Ovary (tissue), 9 donors: ENCODE results near the gene SMC3. TPM values are rescaled to one million over a fixed set of nuclear protein-coding genes. Genes with fewer than 3 reads are reported as not detected.

Source experiments
- DNase-seq, 5 donors: peaks; one replicate each; pipeline ENCODE4 v3.0.0-alpha.2; 2019 to 2020
- H3K27ac ChIP-seq, 2 donors: fragments of 200-600 bp; one replicate each; pipeline versions ENCODE4 v1.5.1 to v1.8.0; 2019 to 2022
- H3K27me3 ChIP-seq: fragments of 200-600 bp; one replicate; pipeline ENCODE4 v1.8.0; 2022
- H3K36me3 ChIP-seq: fragments of 200-600 bp; sonication (generic); one replicate; pipeline ENCODE4 v1.5.1; 2019
- H3K4me1 ChIP-seq: one replicate; pipeline ENCODE4 v1.8.1; 2013; ENCODE audit warnings: mild to moderate bottlenecking, moderate library complexity; ENCODE audit not compliant: insufficient read depth
- H3K4me3 ChIP-seq: fragments of 200-600 bp; sonication (generic); one replicate; pipeline ENCODE4 v1.5.1; 2017
- H3K9me3 ChIP-seq, 2 donors: fragments of 200-600 bp in 1 of 2; sonication (generic) in 1 of 2; one replicate each; pipeline versions ENCODE4 v1.5.1 to v1.8.1; 2013 to 2019; ENCODE audit warnings: mild to moderate bottlenecking in 1 of 2, moderate library complexity in 1 of 2
- CTCF ChIP-seq, 3 donors: fragments of 450-650 bp in 2 of 3; fragments of 200-600 bp in 1 of 3; IDR thresholded peaks; one replicate each; pipeline versions ENCODE4 v1.5.1 to v1.8.0; 2016 to 2022; ENCODE audit warnings: antibody characterized with exemption in 3 of 3, mild to moderate bottlenecking in 1 of 3
- EP300 ChIP-seq: sonication (generic); formaldehyde crosslinking; IDR thresholded peaks from one replicate; pipeline ENCODE4 v1.6.1; 2017; ENCODE audit warnings: antibody characterized with exemption
- POLR2A ChIP-seq: fragments of 450-650 bp; IDR thresholded peaks from one replicate; pipeline ENCODE4 v1.6.1; 2017; ENCODE audit warnings: antibody characterized with exemption, mild to moderate bottlenecking, moderate library complexity
- WGBS, 3 donors: extraction: QIAGEN DNeasy Blood & Tissue Kit in 1 of 3; methylation state at CpG; one replicate each; pipeline versions ENCODE4 v1.1.5 to v1.1.7; 2013 to 2017; 5-methylcytosine and 5-hydroxymethylcytosine counted together
- intact Hi-C, 4 donors: fragments of 100-400 bp; cut with DNase I; formaldehyde crosslinking; loops; one replicate each; pipeline versions ENCODE4 v1.11.0 to v1.15.1; 2022 to 2023
- polyA plus RNA-seq, 2 donors: library from polyadenylated mRNA; stranded (reverse); fragments of 200-250 nt in 1 of 2; fragments of 350-450 nt in 1 of 2; fragmentation: Illumina TruSeq in 1 of 2; extraction: RNeasy Lipid Tissue Mini Kit (QIAGEN cat#74804) in 1 of 2; gene quantifications; one replicate each; pipeline ENCODE4 v1.2.3, GENCODE V29; 2013 to 2014
- total RNA-seq, 7 donors: library from RNA; depleted of rRNA in 2 of 7; stranded (reverse); fragments of >200 nt in 2 of 7; fragmentation: NEBNext Ultra II Directional in 3 of 7; extraction: Animal tissue kit (Norgen Biotek cat#: 25700) in 3 of 7; gene quantifications; one replicate each; pipeline versions ENCODE4 v1.1.0 to v1.2.4, GENCODE V29; 2016 to 2023
- donor health status: DM: no; HTN: no; CAD: no; lungs with moderate emphysema.
- donor health status: DM: no; HTN: no; CAD: no.
- donor health status: Bipolar disorder and iron deficiency.
- donor health status: DM: yes; HTN: yes; CAD: no.
- donor health status: DM: no; HTN: no; CAD: no.
- donor health status: DM: yes; HTN: yes; CAD: no.

Gene SMC3
- total and polyA plus RNA-seq, 9 donors, result 23.1 to 49.1 (median 37.1) TPM

GRCh38 chr10:110571093-110571743 is 3.7 kb downstream of the SMC3 start:
- 72 to 80% (median 78%) methylated on average over 2 of the region's 2 CpGs for WGBS, 3 donors
- H3K4me3 ChIP-seq, result no peak overlapping the region
- intact Hi-C loops, result no loop called here
- H3K4me1 ChIP-seq, result peaks cover 4% of the 10 kb centered on the region
- DNase-seq, result no peak
- no peak overlapping the region for H3K27ac ChIP-seq
- H3K27me3 ChIP-seq, result no peaks in the 10 kb centered on the region
- no peaks in the 10 kb centered on the region for H3K36me3 ChIP-seq
- no peaks in the 10 kb centered on the region for H3K9me3 ChIP-seq
- no peak for TF ChIP-seq POLR2A
- no peak for TF ChIP-seq CTCF (IDR thresholded peaks at IDR 0.05)
- no peak for TF ChIP-seq EP300

- 78 to 84% (median 83%) methylated on average over 2 of the region's 2 CpGs for WGBS, 3 donors
- intact Hi-C loops, result no loop called here
- Histone ChIP-seq H3K4me1 (peaks cover 4% of the 10 kb centered on the region), H3K36me3 (no peaks in the 10 kb centered on the region), H3K4me3 (no peak overlapping the region), H3K9me3 (no peaks in the 10 kb centered on the region), H3K27ac (no peak overlapping the region), H3K27me3 (no peaks in the 10 kb centered on the region)
- DNase-seq, result no peak
- TF ChIP-seq POLR2A, result no peak
- no peak for TF ChIP-seq CTCF (IDR thresholded peaks at IDR 0.05)
- no peak for TF ChIP-seq EP300
Observed at GRCh38 chr10:110572862-110573261, 5.4 kb downstream of the SMC3 start.

DNA sequence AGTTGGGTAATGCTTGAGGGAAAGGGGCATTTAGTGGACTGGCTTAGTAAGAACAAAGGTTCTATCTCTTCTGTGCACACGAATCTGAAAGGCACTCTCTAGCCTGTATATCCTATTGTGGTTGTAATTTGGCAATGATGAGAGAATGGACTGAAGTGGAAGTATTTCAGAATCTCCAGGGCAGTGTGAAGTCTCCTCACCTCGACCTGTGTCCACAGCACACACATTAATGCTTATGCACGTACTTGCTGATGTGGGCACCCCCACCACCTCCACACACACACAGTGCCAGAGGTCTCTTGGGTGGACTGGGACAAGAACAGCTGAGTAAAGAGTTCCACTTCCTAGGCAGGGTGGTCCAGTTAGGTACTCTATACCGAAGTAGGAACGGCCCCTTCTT is 6.9 kb downstream of the SMC3 start:
- WGBS, 3 donors, result 81 to 83% (median 81%) methylated on average over 5 of the region's 5 CpGs
- no peak overlapping the region for H3K4me3 ChIP-seq
- no peak for DNase-seq
- intact Hi-C loops, result no loop called here
- TF ChIP-seq POLR2A (no peak), CTCF (IDR thresholded peaks at IDR 0.05) (no peak), EP300 (no peak)
- H3K36me3 ChIP-seq, result no peaks in the 10 kb centered on the region
- peaks cover 4% of the 10 kb centered on the region for H3K4me1 ChIP-seq
- H3K27ac ChIP-seq, result no peak overlapping the region
- H3K27me3 ChIP-seq, result no peaks in the 10 kb centered on the region
- H3K9me3 ChIP-seq, result no peaks in the 10 kb centered on the region

- Histone ChIP-seq H3K36me3 (no peaks in the 10 kb centered on the region), H3K4me1 (peaks cover 3% of the 10 kb centered on the region), H3K27me3 (no peaks in the 10 kb centered on the region), H3K27ac (no peak overlapping the region), H3K9me3 (no peaks in the 10 kb centered on the region), H3K4me3 (no peak overlapping the region)
- TF ChIP-seq POLR2A (no peak), EP300 (no peak), CTCF (IDR thresholded peaks at IDR 0.05) (no peak)
- no peak for DNase-seq
- intact Hi-C loops, result no loop called here
- 52 to 63% (median 59%) methylated on average over 5 of the region's 5 CpGs for WGBS, 3 donors
Observed at GRCh38 chr10:110576220-110576619, 8.7 kb downstream of the SMC3 start.
